Ishikawa (cell line): Measurements from ENCODE around the gene RRP15.

ENCODE experiments used
- CEBPB ChIP-seq: IDR thresholded peaks from 2 replicates; pipeline ENCODE4 v1.6.1; 2012
- CREB1 ChIP-seq: IDR thresholded peaks from 2 replicates; pipeline ENCODE4 v1.6.1; 2012; ENCODE audit warnings: low read depth
- EGR1 ChIP-seq: IDR thresholded peaks from 2 replicates; pipeline ENCODE4 v1.6.1; 2012
- EP300 ChIP-seq: IDR thresholded peaks from 2 replicates; pipeline ENCODE4 v1.6.1; 2012; ENCODE audit warnings: borderline replicate concordance
- FOXM1 ChIP-seq: IDR thresholded peaks from 2 replicates; pipeline ENCODE4 v1.6.1; 2012; ENCODE audit warnings: low read depth, borderline replicate concordance
- NFIC ChIP-seq: IDR thresholded peaks from 2 replicates; pipeline ENCODE4 v1.6.1; 2012
- RAD21 ChIP-seq: IDR thresholded peaks from 2 replicates; pipeline ENCODE4 v1.6.1; 2012; ENCODE audit warnings: low read depth
- REST ChIP-seq: IDR thresholded peaks from 2 replicates; pipeline ENCODE4 v1.6.1; 2012; ENCODE audit warnings: low read depth, mild to moderate bottlenecking
- TAF1 ChIP-seq: IDR thresholded peaks from 2 replicates; pipeline ENCODE4 v1.6.1; 2012; ENCODE audit warnings: low read depth, mild to moderate bottlenecking
- TCF12 ChIP-seq: IDR thresholded peaks from 2 replicates; pipeline ENCODE4 v1.6.1; 2012; ENCODE audit warnings: low read depth
- TEAD4 ChIP-seq: IDR thresholded peaks from 2 replicates; pipeline ENCODE4 v1.6.1; 2012
- YY1 ChIP-seq: IDR thresholded peaks from 2 replicates; pipeline ENCODE4 v1.6.1; 2012; ENCODE audit warnings: low read depth
- ZBTB7A ChIP-seq: IDR thresholded peaks from 2 replicates; pipeline ENCODE4 v1.6.1; 2012; ENCODE audit warnings: low read depth
- TF ChIP-seq, protein P1 (sequence below): IDR thresholded peaks from 2 replicates; pipeline ENCODE4 v1.6.1; 2012
- TF ChIP-seq, protein P2 (sequence below): IDR thresholded peaks from 2 replicates; pipeline ENCODE4 v1.6.1; 2012

The RRP15 gene

GRCh38 chr1:218273762-218274479 lies 11.2 kb upstream of the RRP15 start:
- TF ChIP-seq, protein P1, sequence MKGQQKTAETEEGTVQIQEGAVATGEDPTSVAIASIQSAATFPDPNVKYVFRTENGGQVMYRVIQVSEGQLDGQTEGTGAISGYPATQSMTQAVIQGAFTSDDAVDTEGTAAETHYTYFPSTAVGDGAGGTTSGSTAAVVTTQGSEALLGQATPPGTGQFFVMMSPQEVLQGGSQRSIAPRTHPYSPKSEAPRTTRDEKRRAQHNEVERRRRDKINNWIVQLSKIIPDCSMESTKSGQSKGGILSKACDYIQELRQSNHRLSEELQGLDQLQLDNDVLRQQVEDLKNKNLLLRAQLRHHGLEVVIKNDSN, result no peak
- no peak for TF ChIP-seq TCF12
- TF ChIP-seq FOXM1, result no peak
- no peak for TF ChIP-seq EP300
- no peak for TF ChIP-seq CEBPB
- TF ChIP-seq CREB1, result no peak
- TF ChIP-seq YY1, result no peak
- no peak for TF ChIP-seq NFIC
- TF ChIP-seq, protein P2, sequence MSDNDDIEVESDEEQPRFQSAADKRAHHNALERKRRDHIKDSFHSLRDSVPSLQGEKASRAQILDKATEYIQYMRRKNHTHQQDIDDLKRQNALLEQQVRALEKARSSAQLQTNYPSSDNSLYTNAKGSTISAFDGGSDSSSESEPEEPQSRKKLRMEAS, result no peak
- TF ChIP-seq TEAD4, result no peak
- no peak for TF ChIP-seq REST
- TF ChIP-seq TAF1, result no peak
- no peak for TF ChIP-seq RAD21
- TF ChIP-seq EGR1, result no peak
- TF ChIP-seq ZBTB7A, result no peak

DNA sequence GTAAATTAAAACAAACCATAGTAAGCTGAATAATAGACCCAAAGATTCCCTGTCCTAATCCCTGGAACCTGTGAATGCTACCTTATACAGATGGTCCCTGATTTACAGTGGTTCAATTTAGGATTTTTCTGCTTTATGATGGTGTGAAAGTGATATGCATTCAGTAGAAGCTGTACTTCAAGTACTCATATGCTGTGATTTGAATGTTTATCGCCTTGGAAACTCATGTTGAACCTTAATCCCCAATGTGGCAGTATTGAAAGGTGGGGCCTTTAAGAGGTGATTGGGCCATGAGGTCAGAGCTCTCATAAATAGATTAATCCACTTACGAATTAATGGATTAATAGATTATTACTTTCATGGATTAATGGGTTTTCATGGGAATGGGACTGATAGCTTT lies 10.6 kb upstream of the RRP15 start:
- TF ChIP-seq TCF12, result no peak

DNA sequence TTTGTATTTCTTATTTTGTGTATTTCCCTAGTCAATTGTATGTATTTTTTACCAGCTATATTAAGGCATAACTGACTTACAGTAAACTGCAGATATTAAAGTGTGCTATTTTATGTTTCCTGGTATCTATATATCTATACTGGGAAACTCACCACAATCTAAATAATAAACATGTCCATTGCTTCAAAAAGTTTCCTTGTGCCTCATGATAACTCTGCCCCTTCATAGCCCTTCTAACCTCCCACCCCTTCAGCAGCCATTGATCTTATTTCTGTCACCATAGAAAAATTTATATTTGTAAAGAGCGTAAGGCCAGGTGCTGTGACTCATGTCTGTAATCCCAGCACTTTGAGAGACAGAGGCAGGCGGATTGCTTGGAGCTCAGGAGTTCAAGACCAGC lies 9.3 kb upstream of the RRP15 start:
- no peak for TF ChIP-seq EGR1
- no peak for TF ChIP-seq RAD21
- TF ChIP-seq, protein P2, result no peak
- no peak for TF ChIP-seq REST
- no peak for TF ChIP-seq TCF12
- no peak for TF ChIP-seq ZBTB7A

- TF ChIP-seq TAF1 (no peak), RAD21 (peak; percentile 37; the same call in 1 of the 2 replicates), EGR1 (no peak)
These were observed 3.8 kb upstream of the RRP15 start for GRCh38 chr1:218281285-218281684.

DNA sequence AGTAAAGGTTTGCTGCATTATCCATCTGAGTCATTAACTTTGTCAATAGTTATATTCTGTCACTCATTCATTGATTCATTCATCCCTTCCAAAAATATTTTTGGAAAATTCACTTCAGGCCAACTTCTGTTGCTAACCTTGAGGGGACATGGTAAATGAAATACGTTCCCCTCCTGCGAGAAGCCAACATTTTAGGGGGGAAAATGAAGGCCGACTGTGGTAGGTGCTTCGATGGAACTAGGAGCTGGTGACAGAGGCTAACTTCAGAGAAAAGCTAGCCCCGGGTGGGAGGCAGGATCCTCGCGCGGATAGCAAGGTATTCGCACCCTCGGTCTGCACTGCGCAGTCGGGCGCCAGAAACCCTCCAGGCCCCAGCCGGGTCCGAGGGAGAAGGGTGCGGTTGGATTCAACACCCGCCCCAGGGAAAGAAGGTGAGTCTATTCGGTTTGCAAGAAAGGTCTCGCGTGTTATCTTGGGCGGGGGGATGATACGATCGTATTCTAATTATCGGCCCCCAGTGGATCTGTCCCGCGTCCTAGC lies 646 bp upstream of the RRP15 start:
- TF ChIP-seq, protein P2, result no peak
- no peak for TF ChIP-seq TCF12
- TF ChIP-seq NFIC, result no peak
- TF ChIP-seq REST, result no peak
- TF ChIP-seq, protein P1, result no peak
